T-cell (primary cell): ENCODE measurements around the gene AP5Z1. TPM values are rescaled to one million over a fixed set of nuclear protein-coding genes. Genes with fewer than 3 reads are reported as not detected.

ENCODE experiments used
- ATAC-seq, 4 experiments: fragments of 200-7000 bp in 3 of 4; fragments of 150-1000 bp in 1 of 4; cut with Tn5 transposase; replicated peaks in 1 of 4; 1 replicate in 3 of 4; 2 replicates in 1 of 4; pipeline ENCODE4 v1.10.0; 2021; ENCODE audit warnings: moderate library complexity in 3 of 4, mild to moderate bottlenecking in 2 of 4, moderate number of reproducible peaks in 1 of 4
- CTCF ChIA-PET, 2 donors: fragments of 300-600 bp; sonication (Branson Sonifier 250); formaldehyde crosslinking; loops; one replicate each; lab custom pipeline; 2022; ENCODE audit warnings: antibody characterized with exemption in 2 of 2; lab: Charles Lee
- POLR2A ChIA-PET, 2 donors: fragments of 300-600 bp; sonication (Branson Sonifier 250); formaldehyde crosslinking; loops; one replicate each; lab custom pipeline; 2022; ENCODE audit warnings: antibody characterized with exemption in 2 of 2; lab: Charles Lee
- DNase-seq, 35 experiments: peaks; one replicate each; pipeline versions ENCODE4 v3.0.0 to v3.0.0-alpha.2; 2013 to 2023
- H3K27ac ChIP-seq: one replicate; pipeline ENCODE4 v1.5.1; 2013; ENCODE audit warnings: low read length
- H3K27me3 ChIP-seq, 2 experiments: replicated peaks in 1 of 2; 1 replicate in 1 of 2; 2 replicates in 1 of 2; pipeline versions ENCODE4 v1.6.1 to v1.7.0; 2013; ENCODE audit warnings: low read length in 1 of 2, mixed read lengths in 1 of 2; ENCODE audit not compliant: control insufficient read depth in 2 of 2, insufficient read depth in 2 of 2; ENCODE audit errors: extremely low read depth in 1 of 2
- H3K36me3 ChIP-seq, 2 donors: 1 replicate in 1 of 2; 2 replicates in 1 of 2; pipeline versions ENCODE4 v1.6.1 to v1.7.0; 2013; ENCODE audit warnings: low read length in 1 of 2; ENCODE audit not compliant: control insufficient read depth in 2 of 2, insufficient read depth in 1 of 2; ENCODE audit errors: extremely low read depth in 1 of 2
- H3K4me1 ChIP-seq, 2 experiments: 1 replicate in 1 of 2; 2 replicates in 1 of 2; pipeline versions ENCODE4 v1.6.1 to v1.7.0; 2013; ENCODE audit warnings: low read length in 2 of 2, mixed read lengths in 1 of 2; ENCODE audit not compliant: insufficient read depth in 2 of 2, control insufficient read depth in 1 of 2; ENCODE audit errors: extremely low read depth in 1 of 2
- H3K4me3 ChIP-seq, 2 donors: 1 replicate in 1 of 2; 2 replicates in 1 of 2; pipeline versions ENCODE4 v1.5.1 to v1.7.0; 2013; ENCODE audit warnings: mild to moderate bottlenecking in 2 of 2, low read length in 1 of 2, moderate library complexity in 1 of 2; ENCODE audit not compliant: control insufficient read depth in 1 of 2; ENCODE audit errors: extremely low read depth in 1 of 2
- H3K9me3 ChIP-seq: 2 replicates; pipeline ENCODE4 v1.7.0; 2013
- H3K27ac Mint-ChIP-seq, 2 donors: one replicate each; pipeline ENCODE4 v1.8.0; 2020 to 2021; ENCODE audit warnings: mild to moderate bottlenecking in 2 of 2, mixed read lengths in 2 of 2
- H3K27me3 Mint-ChIP-seq, 2 donors: one replicate each; pipeline ENCODE4 v1.8.0; 2021 to 2022; ENCODE audit warnings: mixed read lengths in 2 of 2
- H3K36me3 Mint-ChIP-seq: one replicate; pipeline ENCODE4 v1.8.0; 2021; ENCODE audit warnings: mixed read lengths
- H3K4me1 Mint-ChIP-seq, 3 donors: one replicate each; pipeline ENCODE4 v1.8.0; 2020 to 2022; ENCODE audit warnings: mixed read lengths in 3 of 3, mild to moderate bottlenecking in 1 of 3
- H3K4me3 Mint-ChIP-seq, 3 donors: one replicate each; pipeline ENCODE4 v1.8.0; 2020 to 2022; ENCODE audit warnings: mild to moderate bottlenecking in 3 of 3, mixed read lengths in 3 of 3, moderate library complexity in 3 of 3
- H3K9me3 Mint-ChIP-seq, 3 donors: one replicate each; pipeline ENCODE4 v1.8.0; 2020 to 2022; ENCODE audit warnings: mixed read lengths in 3 of 3
- WGBS: methylation state at CpG from one replicate; pipeline ENCODE4 v1.1.5; 2013; ENCODE audit warnings: missing lambda C conversion rate; ENCODE audit not compliant: insufficient coverage; 5-methylcytosine and 5-hydroxymethylcytosine counted together
- total RNA-seq, 35 experiments: library from RNA in 6 of 35; stranded (reverse) in 6 of 35; fragments of 120-200 nt in 1 of 35; gene quantifications; one replicate each; pipeline versions ENCODE4 v1.2.1 to v1.2.4 and lab custom pipeline; 2013 to 2026

AP5Z1 gene
- total RNA-seq, 5 donors from 2014 or later (not counting 1 experiment from before 2014, with no cell fraction given), result 93.6 to 126 (median 110) TPM

DNA sequence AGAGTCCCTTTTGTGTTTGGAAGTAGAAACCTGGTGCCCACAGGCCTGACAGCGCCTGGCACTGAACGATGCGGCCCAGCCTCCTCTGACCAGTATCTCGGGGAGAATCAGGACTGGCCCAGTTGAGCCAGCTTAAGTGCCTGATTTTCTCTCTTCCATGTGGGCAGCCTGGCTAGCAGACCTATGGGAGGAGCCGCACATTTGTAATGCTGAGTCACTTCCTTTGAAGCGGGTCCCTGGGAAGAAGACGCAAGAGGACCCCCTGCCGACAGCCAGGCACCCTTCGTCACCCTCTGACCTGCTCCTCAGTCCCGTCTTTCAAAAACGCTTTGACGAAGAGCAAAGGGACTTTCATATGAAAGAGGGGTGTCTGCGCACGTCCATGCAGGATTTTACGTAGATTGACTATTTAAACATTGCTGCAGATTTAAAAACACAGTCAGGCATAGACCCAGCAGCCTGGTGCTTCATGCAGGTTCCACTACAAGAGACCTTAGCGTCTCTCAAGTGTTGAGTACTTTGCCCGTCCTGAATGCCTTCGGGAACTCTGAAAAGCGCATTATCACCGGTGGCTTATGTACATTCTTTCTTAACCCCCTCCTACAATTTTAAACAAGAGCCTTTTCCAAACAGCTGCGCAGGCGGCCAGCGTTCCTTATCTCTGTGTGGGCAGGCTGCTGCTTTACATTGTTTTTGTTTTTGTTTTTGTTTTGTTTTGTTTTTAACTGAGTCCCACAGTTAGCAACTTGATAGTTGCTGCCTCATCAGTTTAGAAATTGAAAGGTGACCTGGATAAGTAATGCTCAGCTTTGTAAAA, 36.5 kb upstream of the AP5Z1 start:
- peak overlapping the region; percentile 41 to 75 (median 68) for H3K4me3 Mint-ChIP-seq
- ChIA-PET CTCF (interaction anchor here in 1 of 2 donors (0.6 kb wide), 1 partner anchor 166 kb away, joined by 6 read pairs; no protein-coding TSS in a partner anchor), POLR2A (no interaction called here)
- H3K4me1 ChIP-seq, result peaks cover 28 to 63% of the 10 kb centered on the region in 2 experiments
- H3K4me3 ChIP-seq, result peak overlapping the region in 1 of 2 donors; percentile 15
- H3K4me1 Mint-ChIP-seq, result peaks cover 67 to 70% (median 67%) of the 10 kb centered on the region in 3 donors
- H3K36me3 Mint-ChIP-seq, result peaks cover 23% of the 10 kb centered on the region
- peak in 2 of 4 experiments; percentile 18 to 54 for ATAC-seq
- peak in 8 of 35 experiments; percentile 12 to 55 (median 28) for DNase-seq
- H3K27me3 Mint-ChIP-seq, result no peaks in the 10 kb centered on the region
- peak overlapping the region; percentile 81 to 86 for H3K27ac Mint-ChIP-seq
- no peaks in the 10 kb centered on the region for H3K9me3 Mint-ChIP-seq
- H3K27me3 ChIP-seq, result no peaks in the 10 kb centered on the region
- 68% methylated on average over 16 of the region's 23 CpGs for WGBS
- peak overlapping the region; percentile 7 for H3K27ac ChIP-seq
- no peaks in the 10 kb centered on the region for H3K9me3 ChIP-seq
- H3K36me3 ChIP-seq, result peaks cover 6 to 30% of the 10 kb centered on the region in 2 donors

DNA sequence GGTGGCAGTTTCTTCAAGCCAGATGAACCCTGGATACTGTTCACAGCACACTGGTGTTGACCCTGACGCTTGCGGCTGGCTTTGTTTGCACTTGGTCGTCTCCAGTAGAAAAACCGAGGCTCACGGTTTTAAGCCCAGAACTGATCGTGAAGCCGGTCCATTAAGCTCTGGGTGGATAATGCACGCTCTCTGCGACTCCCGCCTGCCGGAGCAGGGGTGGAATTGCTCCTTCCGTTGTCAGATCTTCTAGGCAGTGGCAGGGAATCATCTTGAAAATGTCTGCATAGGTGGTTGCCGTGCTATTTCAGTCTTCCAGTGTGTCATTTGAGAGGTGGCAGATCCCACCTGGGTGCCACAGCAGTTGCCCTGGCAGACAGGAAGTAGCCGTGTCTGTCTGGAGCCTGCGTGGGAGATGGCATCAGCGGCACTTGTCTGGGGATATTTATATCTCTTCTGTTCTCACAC, 35.9 kb upstream of the AP5Z1 start:
- Histone ChIP-seq H3K36me3 (peaks cover 6 to 30% of the 10 kb centered on the region in 2 donors), H3K4me1 (peaks cover 29 to 63% of the 10 kb centered on the region in 2 experiments), H3K27me3 (no peaks in the 10 kb centered on the region), H3K9me3 (no peaks in the 10 kb centered on the region), H3K27ac (no peak overlapping the region), H3K4me3 (peak overlapping the region in 1 of 2 donors; percentile 15)
- H3K36me3 Mint-ChIP-seq, result peaks cover 25% of the 10 kb centered on the region
- peak in 32 of 35 experiments; percentile 22 to 69 (median 47) for DNase-seq
- POLR2A ChIA-PET, result interaction anchor here in 1 of 2 donors (0.6 kb wide), 1 partner anchor 56 kb away, joined by 3 read pairs; no protein-coding TSS in a partner anchor
- H3K4me3 Mint-ChIP-seq, result peak overlapping the region; percentile 41 to 75 (median 68)
- no peaks in the 10 kb centered on the region for H3K9me3 Mint-ChIP-seq
- peaks cover 67 to 71% (median 68%) of the 10 kb centered on the region in 3 donors for H3K4me1 Mint-ChIP-seq
- H3K27me3 Mint-ChIP-seq, result no peaks in the 10 kb centered on the region
- 48% methylated on average over 13 of the region's 16 CpGs for WGBS
- peak; percentile 44 to 66 (median 51) for ATAC-seq
- CTCF ChIA-PET, result interaction anchor here in 1 of 2 donors (0.6 kb wide), 1 partner anchor 167 kb away, joined by 6 read pairs; no protein-coding TSS in a partner anchor
- H3K27ac Mint-ChIP-seq, result peak overlapping the region; percentile 81 to 86

DNA sequence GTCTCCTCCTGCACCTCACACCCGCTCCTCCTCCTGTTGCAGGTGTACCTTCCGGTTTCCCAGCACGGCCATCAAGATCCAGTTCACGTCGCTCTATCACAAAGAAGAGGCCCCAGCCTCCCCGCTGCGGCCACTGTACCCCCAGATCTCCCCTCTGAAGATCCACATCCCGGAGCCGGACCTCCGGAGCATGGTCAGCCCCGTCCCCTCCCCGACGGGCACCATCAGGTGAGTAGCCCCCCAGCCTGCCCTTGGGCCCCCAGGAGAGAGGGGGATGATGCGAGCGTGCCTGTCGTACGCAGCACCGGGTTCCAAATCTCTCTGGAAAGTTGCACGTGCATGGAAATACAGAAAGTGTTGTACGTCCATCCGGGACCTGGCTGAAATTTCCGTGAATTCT, 34.6 kb upstream of the AP5Z1 start:
- DNase-seq, result no peak
- peaks cover 68 to 71% (median 68%) of the 10 kb centered on the region in 3 donors for H3K4me1 Mint-ChIP-seq
- peaks cover 25% of the 10 kb centered on the region for H3K36me3 Mint-ChIP-seq
- Histone ChIP-seq H3K9me3 (no peaks in the 10 kb centered on the region), H3K27me3 (no peaks in the 10 kb centered on the region), H3K36me3 (peaks cover 6 to 24% of the 10 kb centered on the region in 2 donors), H3K4me3 (no peak overlapping the region), H3K4me1 (peaks cover 29 to 66% of the 10 kb centered on the region in 2 experiments), H3K27ac (no peak overlapping the region)
- WGBS, result 100% methylated on average over 12 of the region's 22 CpGs
- ChIA-PET POLR2A (no interaction called here), CTCF (no interaction called here)
- H3K4me3 Mint-ChIP-seq, result no peak overlapping the region
- H3K9me3 Mint-ChIP-seq, result no peaks in the 10 kb centered on the region
- ATAC-seq, result no peak
- H3K27me3 Mint-ChIP-seq, result no peaks in the 10 kb centered on the region
- peak overlapping the region; percentile 34 to 43 for H3K27ac Mint-ChIP-seq

- H3K36me3 Mint-ChIP-seq, result peaks cover 22% of the 10 kb centered on the region
- WGBS, result 92% methylated on average over 14 of the region's 23 CpGs
- no peaks in the 10 kb centered on the region for H3K9me3 ChIP-seq
Observed at GRCh38 chr7:4742051-4742573, 33.3 kb upstream of the AP5Z1 start.

DNA sequence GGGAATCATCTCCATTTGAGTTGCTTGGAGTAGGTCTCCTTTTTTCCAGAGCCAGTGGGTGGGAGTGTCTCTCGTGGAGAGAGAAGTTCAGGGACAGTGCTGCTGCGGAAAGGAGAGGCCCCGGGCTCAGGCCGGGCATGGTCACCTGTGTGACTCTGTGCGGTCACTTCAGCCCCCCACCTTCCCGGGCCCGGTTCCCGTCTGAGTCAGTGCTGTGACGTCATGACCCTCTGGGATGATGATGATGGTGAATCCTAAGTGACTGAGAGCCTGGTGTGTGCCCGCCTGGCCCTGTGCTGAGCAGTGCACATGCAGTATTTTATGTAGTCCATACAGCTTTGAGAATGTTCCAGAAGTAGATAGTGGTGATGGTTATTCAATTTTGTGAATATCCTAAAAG, 32.6 kb upstream of the AP5Z1 start:
- WGBS, result 95% methylated on average over 10 of the region's 10 CpGs
- no peaks in the 10 kb centered on the region for H3K27me3 Mint-ChIP-seq
- CTCF ChIA-PET, result no interaction called here
- H3K9me3 ChIP-seq, result no peaks in the 10 kb centered on the region
- H3K4me1 Mint-ChIP-seq, result peaks cover 76 to 80% (median 79%) of the 10 kb centered on the region in 3 donors
- POLR2A ChIA-PET, result no interaction called here
- no peaks in the 10 kb centered on the region for H3K27me3 ChIP-seq
- peaks cover 24% of the 10 kb centered on the region for H3K36me3 Mint-ChIP-seq
- DNase-seq (no peak), ATAC-seq (no peak)
- H3K4me3 Mint-ChIP-seq, result peak overlapping the region in 1 of 3 donors; percentile 89
- peaks cover 12 to 24% of the 10 kb centered on the region in 2 donors for H3K36me3 ChIP-seq
- H3K9me3 Mint-ChIP-seq, result no peaks in the 10 kb centered on the region
- H3K4me3 ChIP-seq, result no peak overlapping the region
- H3K27ac ChIP-seq, result no peak overlapping the region
- H3K27ac Mint-ChIP-seq, result peak overlapping the region; percentile 96 to 98
- H3K4me1 ChIP-seq, result peaks cover 43 to 83% of the 10 kb centered on the region in 2 experiments

More at GRCh38 chr7:4742051-4742573, 33.3 kb upstream of the AP5Z1 start:
- CTCF ChIA-PET, result no interaction called here
- Mint-ChIP-seq H3K4me1 (peaks cover 73 to 78% (median 74%) of the 10 kb centered on the region in 3 donors), H3K27me3 (no peaks in the 10 kb centered on the region), H3K4me3 (peak overlapping the region in 1 of 3 donors; percentile 89), H3K9me3 (no peaks in the 10 kb centered on the region), H3K27ac (peak overlapping the region; percentile 66 to 84)
- Histone ChIP-seq H3K4me1 (peaks cover 35 to 76% of the 10 kb centered on the region in 2 experiments), H3K27me3 (no peaks in the 10 kb centered on the region), H3K36me3 (peaks cover 6 to 24% of the 10 kb centered on the region in 2 donors), H3K27ac (no peak overlapping the region), H3K4me3 (no peak overlapping the region)
- no peak for ATAC-seq
- DNase-seq, result no peak
- POLR2A ChIA-PET, result no interaction called here
